Cardiac muscle cell (in vitro differentiated cells and primary cell): Measurements from ENCODE around the gene TMEM18. TPM values are rescaled to one million over a fixed set of nuclear protein-coding genes. Genes with fewer than 3 reads are reported as not detected.

Experiments
- DNase-seq, 2 donors: peaks; one replicate each; pipeline versions ENCODE4 v3.0.0 to v3.0.0-alpha.2; 2010 to 2017; ENCODE audit warnings: low read depth in 1 of 2, low spot score in 1 of 2
- H3K27ac ChIP-seq: fragments of 200-600 bp; sonication (generic); 2 replicates; pipeline ENCODE4 v1.5.1; 2016
- H3K27me3 ChIP-seq: fragments of 200-600 bp; sonication (generic); 2 replicates; pipeline ENCODE4 v1.6.0; 2016; ENCODE audit warnings: control low read depth
- H3K36me3 ChIP-seq: fragments of 200-600 bp; sonication (generic); 2 replicates; pipeline ENCODE4 v1.5.1; 2016; ENCODE audit warnings: control low read depth
- H3K4me1 ChIP-seq: fragments of 200-600 bp; sonication (generic); 2 replicates; pipeline ENCODE4 v1.8.1; 2017; ENCODE audit warnings: low read depth, mild to moderate bottlenecking, mixed run types
- H3K4me3 ChIP-seq: fragments of 200-600 bp; sonication (generic); 2 replicates; pipeline ENCODE4 v1.5.1; 2016; ENCODE audit warnings: mild to moderate bottlenecking
- H3K9me3 ChIP-seq: fragments of 200-600 bp; sonication (generic); 2 replicates; pipeline ENCODE4 v1.5.1; 2017; ENCODE audit warnings: low read depth, mild to moderate bottlenecking, control low read depth
- polyA plus RNA-seq: library from polyadenylated mRNA; unstranded; fragments of >200 nt; fragmentation: Nextera tagmentation; extraction: Ambion mirVana; gene quantifications from 2 replicates; pipeline ENCODE4 v1.2.1, GENCODE V29; 2016
- total RNA-seq: library from RNA; depleted of rRNA; stranded (reverse); fragments of >200 nt; gene quantifications from 2 replicates; pipeline ENCODE4 v1.2.3, GENCODE V29; 2016
- TF ChIP-seq, protein P1 (sequence below): IDR thresholded peaks from 2 replicates; pipeline ENCODE4 v1.5.1; 2012; ENCODE audit warnings: low read depth, mild to moderate bottlenecking, low read length

TMEM18 gene
- total and polyA plus RNA-seq, 2 experiments from 2014 or later, result 38.3 to 42.1 TPM

DNA sequence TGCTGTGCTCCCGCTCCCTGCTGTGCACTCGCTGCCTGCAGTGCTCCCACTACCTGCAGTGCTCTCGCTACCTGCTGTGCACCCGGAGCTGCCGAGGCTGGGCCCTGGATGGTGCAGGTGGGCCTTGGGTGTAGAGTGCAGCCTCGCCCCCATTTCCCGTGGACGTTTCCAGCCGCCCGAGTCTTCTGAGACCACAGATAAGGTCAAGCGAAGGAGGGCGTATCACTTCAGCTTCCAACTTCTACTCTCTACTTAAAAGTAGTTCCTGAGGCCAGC is 15.9 kb downstream of the TMEM18 start:
- TF ChIP-seq, protein P1, sequence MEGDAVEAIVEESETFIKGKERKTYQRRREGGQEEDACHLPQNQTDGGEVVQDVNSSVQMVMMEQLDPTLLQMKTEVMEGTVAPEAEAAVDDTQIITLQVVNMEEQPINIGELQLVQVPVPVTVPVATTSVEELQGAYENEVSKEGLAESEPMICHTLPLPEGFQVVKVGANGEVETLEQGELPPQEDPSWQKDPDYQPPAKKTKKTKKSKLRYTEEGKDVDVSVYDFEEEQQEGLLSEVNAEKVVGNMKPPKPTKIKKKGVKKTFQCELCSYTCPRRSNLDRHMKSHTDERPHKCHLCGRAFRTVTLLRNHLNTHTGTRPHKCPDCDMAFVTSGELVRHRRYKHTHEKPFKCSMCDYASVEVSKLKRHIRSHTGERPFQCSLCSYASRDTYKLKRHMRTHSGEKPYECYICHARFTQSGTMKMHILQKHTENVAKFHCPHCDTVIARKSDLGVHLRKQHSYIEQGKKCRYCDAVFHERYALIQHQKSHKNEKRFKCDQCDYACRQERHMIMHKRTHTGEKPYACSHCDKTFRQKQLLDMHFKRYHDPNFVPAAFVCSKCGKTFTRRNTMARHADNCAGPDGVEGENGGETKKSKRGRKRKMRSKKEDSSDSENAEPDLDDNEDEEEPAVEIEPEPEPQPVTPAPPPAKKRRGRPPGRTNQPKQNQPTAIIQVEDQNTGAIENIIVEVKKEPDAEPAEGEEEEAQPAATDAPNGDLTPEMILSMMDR, result no peak
- Histone ChIP-seq H3K4me3 (no peak overlapping the region), H3K36me3 (no peaks in the 10 kb centered on the region), H3K4me1 (no peaks in the 10 kb centered on the region), H3K9me3 (no peaks in the 10 kb centered on the region), H3K27ac (no peak overlapping the region), H3K27me3 (no peaks in the 10 kb centered on the region)
- no peak for DNase-seq

DNA sequence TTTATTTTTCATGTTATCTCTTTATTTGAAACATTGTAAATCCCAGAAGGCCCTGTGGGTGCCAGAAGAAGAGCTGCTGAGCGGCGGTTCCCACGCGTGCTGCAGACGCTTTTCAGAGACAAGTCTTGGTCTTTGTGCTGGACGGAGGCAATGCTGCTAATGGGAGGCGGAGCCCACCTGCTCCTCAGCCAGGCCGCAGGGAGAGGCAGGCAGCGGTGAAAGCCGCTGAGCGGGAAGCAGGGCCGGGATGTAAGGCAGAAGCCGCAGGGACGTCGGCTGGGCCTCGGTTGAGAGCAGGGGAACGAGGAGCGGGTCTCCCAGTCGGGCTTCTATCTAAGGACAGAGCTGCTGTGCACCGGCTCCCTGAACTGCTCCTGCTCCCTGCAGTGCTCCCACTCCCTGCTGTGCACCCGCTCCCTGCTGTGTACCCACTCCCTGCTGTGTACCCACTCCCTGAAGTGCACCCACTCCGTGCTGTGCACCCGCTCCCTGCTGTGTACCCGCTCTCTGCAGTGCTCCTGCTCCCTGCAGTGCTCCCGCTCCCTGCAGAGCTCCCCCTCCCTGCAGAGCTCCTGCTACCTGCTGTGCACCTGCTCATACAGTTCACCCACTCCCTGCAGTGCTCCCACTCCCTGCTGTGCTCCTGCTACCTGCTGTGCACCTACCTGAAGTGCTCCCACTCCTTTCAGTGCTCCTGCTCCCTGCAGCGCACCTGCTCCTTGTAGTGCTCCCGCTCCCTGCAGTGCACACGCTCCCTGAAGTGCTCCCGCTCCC is 16.4 kb downstream of the TMEM18 start:
- no peaks in the 10 kb centered on the region for H3K36me3 ChIP-seq
- H3K9me3 ChIP-seq, result no peaks in the 10 kb centered on the region
- peak in 1 of 2 donors; percentile 28 for DNase-seq
- no peaks in the 10 kb centered on the region for H3K4me1 ChIP-seq
- H3K27ac ChIP-seq, result no peak overlapping the region
- no peaks in the 10 kb centered on the region for H3K27me3 ChIP-seq
- no peak overlapping the region for H3K4me3 ChIP-seq
- TF ChIP-seq, protein P1, result no peak

DNA sequence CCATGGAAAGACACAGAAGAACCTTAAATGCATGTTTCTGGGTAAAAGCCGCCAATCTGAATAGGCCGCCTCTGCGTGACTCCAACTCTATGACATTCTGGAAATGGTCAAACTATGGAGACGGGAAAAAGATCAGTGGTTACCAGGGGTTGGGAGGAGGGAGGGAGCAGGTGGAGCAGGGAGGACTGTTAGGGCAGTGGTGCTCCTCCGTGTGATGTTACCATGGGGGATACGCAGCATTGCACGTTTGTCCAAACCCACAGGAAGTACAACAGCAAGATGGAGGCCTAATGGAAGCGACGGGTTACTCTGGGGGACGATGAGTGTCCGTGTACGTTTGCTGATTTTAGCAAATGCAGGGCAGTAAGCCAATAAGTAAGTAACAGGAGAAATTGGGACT is 17.2 kb downstream of the TMEM18 start:
- Histone ChIP-seq H3K4me1 (no peaks in the 10 kb centered on the region), H3K9me3 (no peaks in the 10 kb centered on the region), H3K27me3 (no peaks in the 10 kb centered on the region), H3K27ac (no peak overlapping the region), H3K36me3 (no peaks in the 10 kb centered on the region), H3K4me3 (no peak overlapping the region)
- TF ChIP-seq, protein P1, result no peak
- no peak for DNase-seq

DNA sequence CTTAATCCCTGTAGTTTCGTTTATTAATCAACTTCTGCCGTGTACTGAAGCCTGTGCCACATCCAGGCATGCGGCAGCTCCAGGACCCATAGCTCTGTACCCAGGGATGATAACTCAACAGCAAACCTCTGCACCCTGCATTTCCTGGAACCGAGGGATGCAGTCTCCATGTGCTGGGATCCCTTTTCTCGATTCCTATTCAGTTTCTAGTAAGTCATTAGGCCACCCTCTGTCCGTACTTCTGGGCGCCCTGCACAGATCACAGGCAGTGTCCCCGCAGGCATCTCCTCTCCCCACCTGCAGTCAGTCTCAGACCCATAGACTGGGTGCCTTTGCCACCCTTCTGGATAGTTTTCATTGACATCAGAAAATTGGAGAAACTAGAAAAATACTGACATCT is 18.8 kb downstream of the TMEM18 start:
- no peaks in the 10 kb centered on the region for H3K9me3 ChIP-seq
- DNase-seq, result no peak
- H3K36me3 ChIP-seq, result no peaks in the 10 kb centered on the region
- no peaks in the 10 kb centered on the region for H3K27me3 ChIP-seq
- TF ChIP-seq, protein P1, result no peak
- no peak overlapping the region for H3K27ac ChIP-seq
- H3K4me3 ChIP-seq, result no peak overlapping the region
- H3K4me1 ChIP-seq, result no peaks in the 10 kb centered on the region

DNA sequence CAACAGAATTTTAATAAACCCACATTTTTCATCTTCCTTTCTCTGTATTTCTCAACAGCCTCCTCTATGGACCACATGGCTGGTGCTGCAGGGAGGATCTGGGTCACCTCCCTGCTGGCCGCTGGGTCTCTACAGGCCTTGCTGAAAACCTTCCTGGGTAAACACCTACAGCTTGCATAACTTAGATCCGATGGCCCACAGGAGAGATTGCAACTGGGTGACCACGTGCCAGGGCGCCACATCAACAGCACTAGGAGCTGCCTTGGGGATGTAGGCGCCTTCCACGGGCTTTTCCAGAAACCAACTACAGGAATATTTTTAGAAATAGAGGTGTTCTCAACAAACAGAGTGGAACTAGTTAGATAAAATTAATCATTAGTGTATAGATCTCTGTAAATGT is 19.4 kb downstream of the TMEM18 start:
- TF ChIP-seq, protein P1, result no peak
- H3K27ac ChIP-seq, result no peak overlapping the region
- no peaks in the 10 kb centered on the region for H3K9me3 ChIP-seq
- no peaks in the 10 kb centered on the region for H3K27me3 ChIP-seq
- H3K36me3 ChIP-seq, result no peaks in the 10 kb centered on the region
- DNase-seq, result no peak
- H3K4me1 ChIP-seq, result no peaks in the 10 kb centered on the region
- no peak overlapping the region for H3K4me3 ChIP-seq
